ENCODE data around the gene SEMA3F. TPM values are rescaled to one million over a fixed set of nuclear protein-coding genes. Genes with fewer than 3 reads are reported as not detected.

The SEMA3F gene
- total RNA-seq, 4 donors from 2014 or later, result 10.5 to 33.1 (median 12.9) TPM

DNA sequence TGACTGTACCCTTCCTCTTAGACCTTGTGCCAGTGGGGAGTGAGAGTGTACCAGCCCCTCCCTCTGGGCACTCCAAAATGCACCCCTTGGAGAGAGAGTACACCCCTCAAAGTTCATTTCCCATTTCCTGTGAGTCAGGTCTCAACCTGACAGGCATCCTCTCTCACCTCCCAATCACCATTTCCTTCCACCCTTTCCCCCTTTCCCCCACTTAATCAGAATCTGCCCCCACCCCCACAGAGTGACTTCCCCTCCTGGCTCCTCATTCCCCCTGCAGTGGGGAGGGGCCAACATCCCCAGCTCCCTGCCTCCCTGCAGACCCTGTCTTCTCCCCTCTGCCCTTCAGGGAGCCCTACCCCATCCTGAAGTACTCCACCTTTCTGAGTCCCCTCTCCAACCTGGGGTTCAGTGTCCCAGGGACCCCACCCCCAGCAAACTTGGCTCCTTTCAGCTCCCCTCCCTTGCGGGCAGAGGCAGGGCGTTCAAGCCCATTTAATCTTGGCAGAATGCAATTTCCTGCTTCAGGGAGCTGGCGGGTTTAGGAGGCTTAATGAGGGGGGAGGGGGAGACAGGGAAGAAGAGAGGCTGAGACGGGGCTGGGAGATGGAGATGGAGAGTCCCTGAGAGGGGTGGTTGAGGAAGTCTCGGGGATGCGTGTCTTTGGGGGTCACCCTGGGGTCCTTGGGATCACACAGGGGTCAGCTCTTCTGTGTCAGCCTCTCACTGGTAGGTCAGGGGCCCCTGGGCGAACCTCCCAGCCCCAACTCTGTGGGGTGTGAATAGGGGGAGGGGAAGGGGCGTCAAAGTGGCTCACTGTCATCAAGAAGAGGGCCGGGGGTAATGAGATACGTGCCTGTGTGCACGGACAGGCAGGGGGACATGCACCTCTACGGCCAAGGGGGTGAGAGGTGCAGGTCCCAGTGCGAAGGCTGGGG lies 16.6 kb upstream of the SEMA3F start:
- intact Hi-C loops (cut with DNase I; ENCODE audit: low total_unique reads), result no loop called here
- no peaks in the 10 kb centered on the region for H3K27me3 ChIP-seq
- DNase-seq, result no peak
- H3K9me3 ChIP-seq, result no peaks in the 10 kb centered on the region
- no peak overlapping the region for H3K4me3 ChIP-seq
- no peaks in the 10 kb centered on the region for H3K36me3 ChIP-seq
- TF ChIP-seq, protein P1, sequence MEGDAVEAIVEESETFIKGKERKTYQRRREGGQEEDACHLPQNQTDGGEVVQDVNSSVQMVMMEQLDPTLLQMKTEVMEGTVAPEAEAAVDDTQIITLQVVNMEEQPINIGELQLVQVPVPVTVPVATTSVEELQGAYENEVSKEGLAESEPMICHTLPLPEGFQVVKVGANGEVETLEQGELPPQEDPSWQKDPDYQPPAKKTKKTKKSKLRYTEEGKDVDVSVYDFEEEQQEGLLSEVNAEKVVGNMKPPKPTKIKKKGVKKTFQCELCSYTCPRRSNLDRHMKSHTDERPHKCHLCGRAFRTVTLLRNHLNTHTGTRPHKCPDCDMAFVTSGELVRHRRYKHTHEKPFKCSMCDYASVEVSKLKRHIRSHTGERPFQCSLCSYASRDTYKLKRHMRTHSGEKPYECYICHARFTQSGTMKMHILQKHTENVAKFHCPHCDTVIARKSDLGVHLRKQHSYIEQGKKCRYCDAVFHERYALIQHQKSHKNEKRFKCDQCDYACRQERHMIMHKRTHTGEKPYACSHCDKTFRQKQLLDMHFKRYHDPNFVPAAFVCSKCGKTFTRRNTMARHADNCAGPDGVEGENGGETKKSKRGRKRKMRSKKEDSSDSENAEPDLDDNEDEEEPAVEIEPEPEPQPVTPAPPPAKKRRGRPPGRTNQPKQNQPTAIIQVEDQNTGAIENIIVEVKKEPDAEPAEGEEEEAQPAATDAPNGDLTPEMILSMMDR (IDR thresholded peaks at IDR 0.05), result no peak
- no peak for TF ChIP-seq POLR2A (IDR thresholded peaks at IDR 0.05)
- no peaks in the 10 kb centered on the region for H3K4me1 ChIP-seq
- H3K27ac ChIP-seq, result no peak overlapping the region

DNA sequence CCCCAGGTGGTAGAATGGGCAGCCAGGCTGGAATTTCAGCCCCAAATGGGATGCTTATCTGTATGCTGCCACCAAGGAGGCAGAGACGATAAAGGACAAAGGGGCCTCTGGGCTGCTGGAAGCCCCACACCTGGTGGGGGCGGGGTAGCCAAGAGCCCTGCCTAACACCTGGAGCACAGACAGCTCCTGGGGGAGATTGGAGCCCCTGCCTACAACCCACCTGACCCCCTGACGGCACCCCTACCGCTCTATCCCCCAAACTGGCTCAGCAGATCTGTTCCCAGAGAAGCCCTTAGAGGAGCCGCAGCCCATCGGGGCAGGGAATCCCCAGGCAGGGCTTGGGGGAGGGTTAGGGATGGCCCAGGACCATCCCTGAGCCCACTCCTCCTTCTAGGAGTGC lies 15.8 kb upstream of the SEMA3F start:
- no peak overlapping the region for H3K27ac ChIP-seq
- no peak overlapping the region for H3K4me3 ChIP-seq
- H3K27me3 ChIP-seq, result no peaks in the 10 kb centered on the region
- TF ChIP-seq, protein P1 (IDR thresholded peaks at IDR 0.05), result no peak
- TF ChIP-seq POLR2A (IDR thresholded peaks at IDR 0.05), result no peak
- H3K4me1 ChIP-seq, result no peaks in the 10 kb centered on the region
- H3K36me3 ChIP-seq, result no peaks in the 10 kb centered on the region
- no peaks in the 10 kb centered on the region for H3K9me3 ChIP-seq
- no peak for DNase-seq
- intact Hi-C loops (cut with DNase I; ENCODE audit: low total_unique reads), result no loop called here

DNA sequence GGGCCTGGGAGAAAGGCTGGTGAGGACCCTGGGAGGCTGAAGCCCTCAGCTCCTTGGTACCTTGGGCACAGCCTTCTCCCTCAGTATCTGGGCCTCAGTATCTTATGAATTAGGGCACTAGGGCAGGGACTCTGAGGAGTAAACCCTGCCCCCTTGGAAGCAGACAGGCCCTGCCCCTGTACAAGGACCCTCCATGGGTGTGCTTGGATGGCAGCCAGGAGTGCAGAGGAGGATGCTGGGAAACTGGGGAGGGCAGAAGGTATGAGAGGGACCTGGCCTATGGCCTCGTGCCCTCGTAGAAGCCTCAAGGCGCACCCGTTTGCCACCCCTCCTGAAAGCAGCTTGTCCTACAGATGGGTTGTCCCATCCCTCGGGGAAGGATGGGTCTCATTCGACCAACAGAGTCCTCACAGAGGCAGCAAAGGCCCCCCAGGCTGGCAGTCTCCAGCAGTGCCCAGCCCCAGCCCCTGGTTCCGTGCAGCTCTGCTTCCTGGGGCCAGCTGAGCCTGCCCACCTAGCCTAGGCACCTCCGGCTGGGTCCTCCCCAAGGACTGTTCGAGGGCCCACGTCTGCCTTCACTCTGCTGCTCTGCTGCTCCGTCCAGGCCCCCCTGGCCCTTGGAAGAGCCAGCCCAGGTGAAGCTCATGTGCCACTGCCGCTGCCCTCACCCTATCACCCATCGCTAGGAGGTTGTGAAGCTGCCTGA lies 15.3 kb upstream of the SEMA3F start:
- no peak for TF ChIP-seq POLR2A (IDR thresholded peaks at IDR 0.05)
- TF ChIP-seq, protein P1 (IDR thresholded peaks at IDR 0.05), result no peak
- no peaks in the 10 kb centered on the region for H3K27me3 ChIP-seq
- no peaks in the 10 kb centered on the region for H3K4me1 ChIP-seq
- no peak overlapping the region for H3K27ac ChIP-seq
- no peak for DNase-seq
- H3K36me3 ChIP-seq, result no peaks in the 10 kb centered on the region
- no peak overlapping the region for H3K4me3 ChIP-seq
- H3K9me3 ChIP-seq, result no peaks in the 10 kb centered on the region
- intact Hi-C loops (cut with DNase I; ENCODE audit: low total_unique reads), result no loop called here

DNA sequence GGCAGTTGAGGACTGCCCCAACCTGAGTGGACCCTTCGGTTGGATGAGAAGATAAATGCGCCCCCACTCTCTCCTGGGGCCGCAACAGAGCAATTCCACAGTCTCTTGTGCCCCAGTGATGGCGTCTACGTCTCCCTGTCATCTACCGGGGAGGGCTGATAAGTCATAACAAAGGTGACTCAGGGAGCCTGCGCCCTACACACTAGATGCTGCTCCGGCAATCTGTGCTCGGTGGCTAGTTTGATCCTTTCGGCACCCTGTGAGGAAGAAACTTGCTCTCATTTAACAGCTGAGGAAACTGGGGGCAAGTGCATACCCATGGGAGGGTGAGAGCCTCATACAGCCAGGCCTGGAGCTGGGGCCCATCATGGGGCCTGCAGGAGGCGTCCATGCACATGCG lies 14.1 kb upstream of the SEMA3F start:
- Histone ChIP-seq H3K36me3 (no peaks in the 10 kb centered on the region), H3K4me1 (no peaks in the 10 kb centered on the region), H3K4me3 (no peak overlapping the region), H3K27me3 (no peaks in the 10 kb centered on the region), H3K9me3 (no peaks in the 10 kb centered on the region), H3K27ac (no peak overlapping the region)
- TF ChIP-seq, protein P1 (IDR thresholded peaks at IDR 0.05), result no peak
- no peak for TF ChIP-seq POLR2A (IDR thresholded peaks at IDR 0.05)
- intact Hi-C loops (cut with DNase I; ENCODE audit: low total_unique reads), result no loop called here
- no peak for DNase-seq
